OCI-LY7 (cell line): Measurements from ENCODE around the gene RNU6-7.

Experiments
- CTCF ChIP-seq: fragments of 200-600 bp; sonication (generic); conservative IDR thresholded peaks from 2 replicates; pipeline ENCODE4 v1.5.1; 2014; ENCODE audit warnings: mild to moderate bottlenecking, antibody characterized with exemption, low read length, moderate library complexity, mixed read lengths
- EZH2phosphoT487 ChIP-seq: fragments of 200-600 bp; sonication (generic); IDR thresholded peaks from 2 replicates; pipeline ENCODE4 v1.6.1; 2018; ENCODE audit warnings: low read depth, borderline replicate concordance, mild to moderate bottlenecking, mixed run types, antibody characterized with exemption, low read length, moderate library complexity, mixed read lengths

GRCh38 chr14:32224737-32225377 lies 23.0 kb downstream of the RNU6-7 start:
- TF ChIP-seq EZH2phosphoT487 (no peak), CTCF (no peak)
